ENCODE data around the gene FADS2. TPM values are rescaled to one million over a fixed set of nuclear protein-coding genes. Genes with fewer than 3 reads are reported as not detected.

FADS2 gene
- total and polyA plus RNA-seq, 2 of the 13 experiments (the other 11 are each of a cell fraction or from before 2014, with no cell fraction given) = 90.1 to 124 TPM

DNA sequence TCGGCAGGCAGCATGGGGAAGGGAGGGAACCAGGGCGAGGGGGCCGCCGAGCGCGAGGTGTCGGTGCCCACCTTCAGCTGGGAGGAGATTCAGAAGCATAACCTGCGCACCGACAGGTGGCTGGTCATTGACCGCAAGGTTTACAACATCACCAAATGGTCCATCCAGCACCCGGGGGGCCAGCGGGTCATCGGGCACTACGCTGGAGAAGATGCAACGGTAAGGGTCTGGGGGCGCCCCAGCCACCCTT, 204 bp downstream of the FADS2 start (continued):
- TF ChIP-seq, protein P1, sequence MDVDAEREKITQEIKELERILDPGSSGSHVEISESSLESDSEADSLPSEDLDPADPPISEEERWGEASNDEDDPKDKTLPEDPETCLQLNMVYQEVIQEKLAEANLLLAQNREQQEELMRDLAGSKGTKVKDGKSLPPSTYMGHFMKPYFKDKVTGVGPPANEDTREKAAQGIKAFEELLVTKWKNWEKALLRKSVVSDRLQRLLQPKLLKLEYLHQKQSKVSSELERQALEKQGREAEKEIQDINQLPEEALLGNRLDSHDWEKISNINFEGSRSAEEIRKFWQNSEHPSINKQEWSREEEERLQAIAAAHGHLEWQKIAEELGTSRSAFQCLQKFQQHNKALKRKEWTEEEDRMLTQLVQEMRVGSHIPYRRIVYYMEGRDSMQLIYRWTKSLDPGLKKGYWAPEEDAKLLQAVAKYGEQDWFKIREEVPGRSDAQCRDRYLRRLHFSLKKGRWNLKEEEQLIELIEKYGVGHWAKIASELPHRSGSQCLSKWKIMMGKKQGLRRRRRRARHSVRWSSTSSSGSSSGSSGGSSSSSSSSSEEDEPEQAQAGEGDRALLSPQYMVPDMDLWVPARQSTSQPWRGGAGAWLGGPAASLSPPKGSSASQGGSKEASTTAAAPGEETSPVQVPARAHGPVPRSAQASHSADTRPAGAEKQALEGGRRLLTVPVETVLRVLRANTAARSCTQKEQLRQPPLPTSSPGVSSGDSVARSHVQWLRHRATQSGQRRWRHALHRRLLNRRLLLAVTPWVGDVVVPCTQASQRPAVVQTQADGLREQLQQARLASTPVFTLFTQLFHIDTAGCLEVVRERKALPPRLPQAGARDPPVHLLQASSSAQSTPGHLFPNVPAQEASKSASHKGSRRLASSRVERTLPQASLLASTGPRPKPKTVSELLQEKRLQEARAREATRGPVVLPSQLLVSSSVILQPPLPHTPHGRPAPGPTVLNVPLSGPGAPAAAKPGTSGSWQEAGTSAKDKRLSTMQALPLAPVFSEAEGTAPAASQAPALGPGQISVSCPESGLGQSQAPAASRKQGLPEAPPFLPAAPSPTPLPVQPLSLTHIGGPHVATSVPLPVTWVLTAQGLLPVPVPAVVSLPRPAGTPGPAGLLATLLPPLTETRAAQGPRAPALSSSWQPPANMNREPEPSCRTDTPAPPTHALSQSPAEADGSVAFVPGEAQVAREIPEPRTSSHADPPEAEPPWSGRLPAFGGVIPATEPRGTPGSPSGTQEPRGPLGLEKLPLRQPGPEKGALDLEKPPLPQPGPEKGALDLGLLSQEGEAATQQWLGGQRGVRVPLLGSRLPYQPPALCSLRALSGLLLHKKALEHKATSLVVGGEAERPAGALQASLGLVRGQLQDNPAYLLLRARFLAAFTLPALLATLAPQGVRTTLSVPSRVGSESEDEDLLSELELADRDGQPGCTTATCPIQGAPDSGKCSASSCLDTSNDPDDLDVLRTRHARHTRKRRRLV (CRISPR knock-in tag; IDR thresholded peaks at IDR 0.05) = no peak
- TF ChIP-seq EEA1 (CRISPR knock-in tag; IDR thresholded peaks at IDR 0.05; ENCODE audit: borderline replicate concordance) (0 out of 2 replicates have a peak, but pooled peaks have one; percentile 45), MAF1 (CRISPR knock-in tag; IDR thresholded peaks at IDR 0.05; ENCODE audit: borderline replicate concordance) (no peak), FOXK2 (IDR thresholded peaks at IDR 0.05) (no peak), ZNF563 (CRISPR knock-in tag; IDR thresholded peaks at IDR 0.05) (no peak), CBX1 (IDR thresholded peaks at IDR 0.05; ENCODE audit: low read depth) (no peak), NFIB (CRISPR knock-in tag; IDR thresholded peaks at IDR 0.05; ENCODE audit: borderline replicate concordance) (no peak), ZFP36L2 (CRISPR knock-in tag; IDR thresholded peaks at IDR 0.05) (no peak), ZNF24 (IDR thresholded peaks at IDR 0.05) (no peak), BRCA1 (CRISPR knock-in tag; IDR thresholded peaks at IDR 0.05) (no peak), SETDB1 (CRISPR knock-in tag; IDR thresholded peaks at IDR 0.05; ENCODE audit: borderline replicate concordance) (no peak), ZNF782 (CRISPR knock-in tag; IDR thresholded peaks at IDR 0.05; ENCODE audit: borderline replicate concordance) (no peak), CEBPB (IDR thresholded peaks at IDR 0.05; ENCODE audit: borderline replicate concordance, low read depth, low read length) (no peak), SMYD3 (CRISPR knock-in tag; IDR thresholded peaks at IDR 0.05) (no peak)
- TF ChIP-seq, protein P2, sequence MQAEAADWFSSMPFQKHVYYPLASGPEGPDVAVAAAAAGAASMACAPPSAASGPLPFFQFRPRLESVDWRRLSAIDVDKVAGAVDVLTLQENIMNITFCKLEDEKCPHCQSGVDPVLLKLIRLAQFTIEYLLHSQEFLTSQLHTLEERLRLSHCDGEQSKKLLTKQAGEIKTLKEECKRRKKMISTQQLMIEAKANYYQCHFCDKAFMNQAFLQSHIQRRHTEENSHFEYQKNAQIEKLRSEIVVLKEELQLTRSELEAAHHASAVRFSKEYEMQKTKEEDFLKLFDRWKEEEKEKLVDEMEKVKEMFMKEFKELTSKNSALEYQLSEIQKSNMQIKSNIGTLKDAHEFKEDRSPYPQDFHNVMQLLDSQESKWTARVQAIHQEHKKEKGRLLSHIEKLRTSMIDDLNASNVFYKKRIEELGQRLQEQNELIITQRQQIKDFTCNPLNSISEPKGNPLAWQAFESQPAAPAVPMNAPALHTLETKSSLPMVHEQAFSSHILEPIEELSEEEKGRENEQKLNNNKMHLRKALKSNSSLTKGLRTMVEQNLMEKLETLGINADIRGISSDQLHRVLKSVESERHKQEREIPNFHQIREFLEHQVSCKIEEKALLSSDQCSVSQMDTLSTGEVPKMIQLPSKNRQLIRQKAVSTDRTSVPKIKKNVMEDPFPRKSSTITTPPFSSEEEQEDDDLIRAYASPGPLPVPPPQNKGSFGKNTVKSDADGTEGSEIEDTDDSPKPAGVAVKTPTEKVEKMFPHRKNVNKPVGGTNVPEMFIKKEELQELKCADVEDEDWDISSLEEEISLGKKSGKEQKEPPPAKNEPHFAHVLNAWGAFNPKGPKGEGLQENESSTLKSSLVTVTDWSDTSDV (CRISPR knock-in tag; IDR thresholded peaks at IDR 0.05) = no peak
- TF ChIP-seq, protein P3, sequence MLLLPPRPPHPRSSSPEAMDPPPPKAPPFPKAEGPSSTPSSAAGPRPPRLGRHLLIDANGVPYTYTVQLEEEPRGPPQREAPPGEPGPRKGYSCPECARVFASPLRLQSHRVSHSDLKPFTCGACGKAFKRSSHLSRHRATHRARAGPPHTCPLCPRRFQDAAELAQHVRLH (CRISPR knock-in tag; IDR thresholded peaks at IDR 0.05; ENCODE audit: borderline replicate concordance, low read depth) = no peak
- TF ChIP-seq, protein P4, sequence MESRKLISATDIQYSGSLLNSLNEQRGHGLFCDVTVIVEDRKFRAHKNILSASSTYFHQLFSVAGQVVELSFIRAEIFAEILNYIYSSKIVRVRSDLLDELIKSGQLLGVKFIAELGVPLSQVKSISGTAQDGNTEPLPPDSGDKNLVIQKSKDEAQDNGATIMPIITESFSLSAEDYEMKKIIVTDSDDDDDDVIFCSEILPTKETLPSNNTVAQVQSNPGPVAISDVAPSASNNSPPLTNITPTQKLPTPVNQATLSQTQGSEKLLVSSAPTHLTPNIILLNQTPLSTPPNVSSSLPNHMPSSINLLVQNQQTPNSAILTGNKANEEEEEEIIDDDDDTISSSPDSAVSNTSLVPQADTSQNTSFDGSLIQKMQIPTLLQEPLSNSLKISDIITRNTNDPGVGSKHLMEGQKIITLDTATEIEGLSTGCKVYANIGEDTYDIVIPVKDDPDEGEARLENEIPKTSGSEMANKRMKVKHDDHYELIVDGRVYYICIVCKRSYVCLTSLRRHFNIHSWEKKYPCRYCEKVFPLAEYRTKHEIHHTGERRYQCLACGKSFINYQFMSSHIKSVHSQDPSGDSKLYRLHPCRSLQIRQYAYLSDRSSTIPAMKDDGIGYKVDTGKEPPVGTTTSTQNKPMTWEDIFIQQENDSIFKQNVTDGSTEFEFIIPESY (CRISPR knock-in tag; IDR thresholded peaks at IDR 0.05) = no peak
- TF ChIP-seq, protein P5, sequence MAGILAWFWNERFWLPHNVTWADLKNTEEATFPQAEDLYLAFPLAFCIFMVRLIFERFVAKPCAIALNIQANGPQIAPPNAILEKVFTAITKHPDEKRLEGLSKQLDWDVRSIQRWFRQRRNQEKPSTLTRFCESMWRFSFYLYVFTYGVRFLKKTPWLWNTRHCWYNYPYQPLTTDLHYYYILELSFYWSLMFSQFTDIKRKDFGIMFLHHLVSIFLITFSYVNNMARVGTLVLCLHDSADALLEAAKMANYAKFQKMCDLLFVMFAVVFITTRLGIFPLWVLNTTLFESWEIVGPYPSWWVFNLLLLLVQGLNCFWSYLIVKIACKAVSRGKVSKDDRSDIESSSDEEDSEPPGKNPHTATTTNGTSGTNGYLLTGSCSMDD (CRISPR knock-in tag; IDR thresholded peaks at IDR 0.05) = no peak
- TF ChIP-seq, protein P6, sequence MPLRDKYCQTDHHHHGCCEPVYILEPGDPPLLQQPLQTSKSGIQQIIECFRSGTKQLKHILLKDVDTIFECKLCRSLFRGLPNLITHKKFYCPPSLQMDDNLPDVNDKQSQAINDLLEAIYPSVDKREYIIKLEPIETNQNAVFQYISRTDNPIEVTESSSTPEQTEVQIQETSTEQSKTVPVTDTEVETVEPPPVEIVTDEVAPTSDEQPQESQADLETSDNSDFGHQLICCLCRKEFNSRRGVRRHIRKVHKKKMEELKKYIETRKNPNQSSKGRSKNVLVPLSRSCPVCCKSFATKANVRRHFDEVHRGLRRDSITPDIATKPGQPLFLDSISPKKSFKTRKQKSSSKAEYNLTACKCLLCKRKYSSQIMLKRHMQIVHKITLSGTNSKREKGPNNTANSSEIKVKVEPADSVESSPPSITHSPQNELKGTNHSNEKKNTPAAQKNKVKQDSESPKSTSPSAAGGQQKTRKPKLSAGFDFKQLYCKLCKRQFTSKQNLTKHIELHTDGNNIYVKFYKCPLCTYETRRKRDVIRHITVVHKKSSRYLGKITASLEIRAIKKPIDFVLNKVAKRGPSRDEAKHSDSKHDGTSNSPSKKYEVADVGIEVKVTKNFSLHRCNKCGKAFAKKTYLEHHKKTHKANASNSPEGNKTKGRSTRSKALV (CRISPR knock-in tag; IDR thresholded peaks at IDR 0.05) = no peak

Measured in HepG2 (cell line).